ENCODE results near the gene TSPO2.

DNA sequence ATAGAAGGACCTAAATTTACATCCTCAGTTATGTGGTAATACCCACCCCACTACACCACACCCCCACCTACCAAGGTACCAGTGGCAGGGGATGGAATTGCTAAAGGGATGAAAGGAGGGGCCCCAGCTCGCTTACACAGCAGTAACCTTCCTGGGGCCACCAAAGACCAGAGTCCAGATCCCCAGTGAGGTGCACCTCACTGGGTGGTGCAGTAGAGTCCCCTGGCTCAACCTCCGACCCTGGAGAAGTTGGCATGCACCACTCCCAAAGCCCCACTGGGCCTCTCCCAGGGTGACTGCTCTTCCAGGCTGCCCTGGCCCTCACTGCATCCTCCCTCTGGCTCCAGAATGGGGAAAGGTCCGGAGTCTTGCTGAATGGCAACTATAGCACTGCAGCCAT, 4.1 kb upstream of the TSPO2 start:
- no peak for TF ChIP-seq GTF2F1 (IDR thresholded peaks at IDR 0.05; ENCODE audit: borderline replicate concordance, low read depth, low read length)
- TF ChIP-seq KDM5A (IDR thresholded peaks at IDR 0.05; ENCODE audit: low read length): no peak
- no peak for TF ChIP-seq HDAC2 (IDR thresholded peaks at IDR 0.05; ENCODE audit: borderline replicate concordance in 1 of 2, low read depth in 2 of 2, low read length in 2 of 2)
- no peak for TF ChIP-seq JUND (IDR thresholded peaks at IDR 0.05; ENCODE audit: low read length)
- TF ChIP-seq YY1 (IDR thresholded peaks at IDR 0.05; ENCODE audit: low read depth, low read length): no peak
- TF ChIP-seq CHD2 (IDR thresholded peaks at IDR 0.05; ENCODE audit: low read length): no peak
- TF ChIP-seq, protein P1, sequence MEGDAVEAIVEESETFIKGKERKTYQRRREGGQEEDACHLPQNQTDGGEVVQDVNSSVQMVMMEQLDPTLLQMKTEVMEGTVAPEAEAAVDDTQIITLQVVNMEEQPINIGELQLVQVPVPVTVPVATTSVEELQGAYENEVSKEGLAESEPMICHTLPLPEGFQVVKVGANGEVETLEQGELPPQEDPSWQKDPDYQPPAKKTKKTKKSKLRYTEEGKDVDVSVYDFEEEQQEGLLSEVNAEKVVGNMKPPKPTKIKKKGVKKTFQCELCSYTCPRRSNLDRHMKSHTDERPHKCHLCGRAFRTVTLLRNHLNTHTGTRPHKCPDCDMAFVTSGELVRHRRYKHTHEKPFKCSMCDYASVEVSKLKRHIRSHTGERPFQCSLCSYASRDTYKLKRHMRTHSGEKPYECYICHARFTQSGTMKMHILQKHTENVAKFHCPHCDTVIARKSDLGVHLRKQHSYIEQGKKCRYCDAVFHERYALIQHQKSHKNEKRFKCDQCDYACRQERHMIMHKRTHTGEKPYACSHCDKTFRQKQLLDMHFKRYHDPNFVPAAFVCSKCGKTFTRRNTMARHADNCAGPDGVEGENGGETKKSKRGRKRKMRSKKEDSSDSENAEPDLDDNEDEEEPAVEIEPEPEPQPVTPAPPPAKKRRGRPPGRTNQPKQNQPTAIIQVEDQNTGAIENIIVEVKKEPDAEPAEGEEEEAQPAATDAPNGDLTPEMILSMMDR (IDR thresholded peaks at IDR 0.05; ENCODE audit: control extremely low read depth in 1 of 3, insufficient read depth in 1 of 3, low read depth in 1 of 3, low read length in 3 of 3): no peak
- TF ChIP-seq MAFK (IDR thresholded peaks at IDR 0.05; ENCODE audit: low read depth, low read length): no peak

Data from H1 (cell line).